HEK293 (cell line): ENCODE data around the gene SYT2.

Experiments used
- CTCF ChIA-PET: fragments of 350-600 bp; formaldehyde crosslinking; extraction: SDS; loops from one replicate; lab custom pipeline; 2021; ENCODE audit warnings: antibody characterized with exemption; lab: Yijun Ruan, JAX
- POLR2A ChIA-PET: fragments of 300-600 bp; formaldehyde crosslinking; extraction: SDS; loops from one replicate; lab custom pipeline; 2020; ENCODE audit warnings: antibody characterized with exemption, inconsistent platforms; lab: Yijun Ruan, JAX
- H3K27ac ChIP-seq: fragments of 200-500 bp; sonication (Bioruptor generic); 2 replicates; pipeline ENCODE4 v1.5.1; 2014; ENCODE audit warnings: low read depth, low read length, control low read depth, inconsistent platforms; ENCODE audit errors: extremely low read depth
- H3K36me3 ChIP-seq, 2 experiments: fragments of 200-500 bp in 1 of 2; sonication (Bioruptor generic) in 1 of 2; 1 replicate in 1 of 2; 2 replicates in 1 of 2; pipeline ENCODE4 v1.5.1; 2014 to 2017; ENCODE audit warnings: inconsistent platforms in 2 of 2, low read length in 2 of 2; ENCODE audit not compliant: control insufficient read depth in 2 of 2, insufficient read depth in 1 of 2
- H3K4me1 ChIP-seq: fragments of 200-500 bp; sonication (Bioruptor generic); 2 replicates; pipeline ENCODE4 v1.5.1; 2014; ENCODE audit warnings: mild to moderate bottlenecking, low read length, inconsistent platforms; ENCODE audit not compliant: control insufficient read depth, insufficient read depth
- H3K4me3 ChIP-seq: 2 replicates; pipeline ENCODE4 v1.5.1; 2011; ENCODE audit warnings: low read depth, mild to moderate bottlenecking, control low read depth, low read length, moderate library complexity
- H3K9me3 ChIP-seq: fragments of 200-500 bp; sonication (Bioruptor generic); 2 replicates; pipeline ENCODE4 v1.5.1; 2014; ENCODE audit warnings: low read depth, low read length, inconsistent platforms; ENCODE audit not compliant: control insufficient read depth, insufficient read depth
- BCL11A ChIP-seq: fragments of 450-650 bp; formaldehyde crosslinking; IDR thresholded peaks from 2 replicates; pipeline ENCODE4 v1.5.1; 2016; ENCODE audit warnings: low read depth, missing biosample characterization, missing genetic modification characterization
- FEZF1 ChIP-seq: fragments of 450-650 bp; formaldehyde crosslinking; IDR thresholded peaks from 2 replicates; pipeline ENCODE4 v1.5.1; 2016; ENCODE audit warnings: missing biosample characterization, missing genetic modification characterization
- MZF1 ChIP-seq: fragments of 450-650 bp; formaldehyde crosslinking; IDR thresholded peaks from 2 replicates; pipeline ENCODE4 v1.5.1; 2017; ENCODE audit warnings: missing biosample characterization, missing genetic modification characterization, borderline replicate concordance
- SP2 ChIP-seq: fragments of 450-650 bp; formaldehyde crosslinking; IDR thresholded peaks from 2 replicates; pipeline ENCODE4 v1.5.1; 2016; ENCODE audit warnings: missing biosample characterization, missing genetic modification characterization
- ZFP69B ChIP-seq: fragments of 450-650 bp; formaldehyde crosslinking; IDR thresholded peaks from 2 replicates; pipeline ENCODE4 v1.5.1; 2016; ENCODE audit warnings: missing biosample characterization, missing genetic modification characterization
- ZNF140 ChIP-seq: fragments of 450-650 bp; formaldehyde crosslinking; IDR thresholded peaks from 2 replicates; pipeline ENCODE4 v1.5.1; 2016; ENCODE audit warnings: missing biosample characterization, missing genetic modification characterization
- ZNF311 ChIP-seq: fragments of 450-650 bp; formaldehyde crosslinking; IDR thresholded peaks from 2 replicates; pipeline ENCODE4 v1.5.1; 2017; ENCODE audit warnings: missing biosample characterization, missing genetic modification characterization, borderline replicate concordance
- ZNF366 ChIP-seq: fragments of 450-650 bp; formaldehyde crosslinking; conservative IDR thresholded peaks from 2 replicates; pipeline ENCODE4 v1.5.1; 2016; ENCODE audit warnings: missing biosample characterization, missing genetic modification characterization
- ZNF391 ChIP-seq: fragments of 450-650 bp; formaldehyde crosslinking; IDR thresholded peaks from 2 replicates; pipeline ENCODE4 v1.5.1; 2016; ENCODE audit warnings: low read depth, missing biosample characterization, missing genetic modification characterization, borderline replicate concordance
- ZNF549 ChIP-seq: fragments of 450-650 bp; IDR thresholded peaks from 2 replicates; pipeline ENCODE4 v1.5.1; 2018; ENCODE audit warnings: missing biosample characterization, missing genetic modification characterization, mild to moderate bottlenecking, inconsistent platforms, moderate library complexity
- ZNF585B ChIP-seq: fragments of 450-650 bp; formaldehyde crosslinking; IDR thresholded peaks from 2 replicates; pipeline ENCODE4 v1.5.1; 2016; ENCODE audit warnings: missing biosample characterization, missing genetic modification characterization
- ZNF629 ChIP-seq: fragments of 450-650 bp; formaldehyde crosslinking; IDR thresholded peaks from 2 replicates; pipeline ENCODE4 v1.5.1; 2017; ENCODE audit warnings: missing biosample characterization, missing genetic modification characterization
- ZXDB ChIP-seq: fragments of 450-650 bp; formaldehyde crosslinking; IDR thresholded peaks from 2 replicates; pipeline ENCODE4 v1.5.1; 2016; ENCODE audit warnings: missing biosample characterization, missing genetic modification characterization
- TF ChIP-seq, protein P1 (sequence below): fragments of 450-650 bp; formaldehyde crosslinking; IDR thresholded peaks from 2 replicates; pipeline ENCODE4 v1.5.1; 2016; ENCODE audit warnings: missing biosample characterization, missing genetic modification characterization
- TF ChIP-seq, protein P2 (sequence below): fragments of 450-650 bp; formaldehyde crosslinking; IDR thresholded peaks from 2 replicates; pipeline ENCODE4 v1.5.1; 2016; ENCODE audit warnings: missing biosample characterization, missing genetic modification characterization
- TF ChIP-seq, protein P3 (sequence below): fragments of 450-650 bp; formaldehyde crosslinking; IDR thresholded peaks from 2 replicates; pipeline ENCODE4 v1.5.1; 2016; ENCODE audit warnings: missing biosample characterization, missing genetic modification characterization
- TF ChIP-seq, protein P4 (sequence below): fragments of 450-650 bp; formaldehyde crosslinking; IDR thresholded peaks from 2 replicates; pipeline ENCODE4 v1.5.1; 2016; ENCODE audit warnings: missing biosample characterization, missing genetic modification characterization, borderline replicate concordance
- TF ChIP-seq, protein P5 (sequence below): fragments of 450-650 bp; formaldehyde crosslinking; IDR thresholded peaks from 2 replicates; pipeline ENCODE4 v1.5.1; 2016; ENCODE audit warnings: missing biosample characterization, missing genetic modification characterization
- TF ChIP-seq, protein P6 (sequence below): fragments of 450-650 bp; formaldehyde crosslinking; IDR thresholded peaks from 2 replicates; pipeline ENCODE4 v1.5.1; 2016; ENCODE audit warnings: missing biosample characterization, missing genetic modification characterization

SYT2 gene

DNA sequence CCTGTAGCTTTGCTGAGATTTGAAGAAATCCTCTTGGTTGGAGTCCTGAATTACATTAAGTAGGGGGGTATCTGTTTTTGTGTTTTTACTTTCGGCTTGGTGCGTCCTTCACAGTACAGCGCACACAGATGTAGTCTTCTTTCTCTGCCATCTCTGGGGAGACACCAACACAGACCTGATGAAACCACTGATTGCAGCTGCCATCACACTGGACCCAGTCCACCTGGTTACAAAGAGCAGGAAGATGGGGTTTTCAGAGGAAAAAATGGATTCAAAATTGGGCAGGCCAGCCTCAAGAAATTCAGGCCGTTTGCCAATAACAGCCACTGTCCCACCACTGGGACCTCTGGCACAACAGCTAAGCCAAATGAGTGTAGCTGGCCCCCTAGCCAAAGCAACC lies 18.7 kb upstream of the SYT2 start:
- Histone ChIP-seq H3K27ac (no peak overlapping the region), H3K4me3 (no peak overlapping the region), H3K36me3 (peaks cover 15 to 92% of the 10 kb centered on the region in 2 experiments), H3K4me1 (no peaks in the 10 kb centered on the region), H3K9me3 (no peaks in the 10 kb centered on the region)
- POLR2A ChIA-PET: interaction anchor here (0.6 to 1.0 kb wide), 2 partner anchors 10 to 295 kb away, joined by 3 to 5 read pairs; no protein-coding TSS in a partner anchor
- TF ChIP-seq, protein P1, sequence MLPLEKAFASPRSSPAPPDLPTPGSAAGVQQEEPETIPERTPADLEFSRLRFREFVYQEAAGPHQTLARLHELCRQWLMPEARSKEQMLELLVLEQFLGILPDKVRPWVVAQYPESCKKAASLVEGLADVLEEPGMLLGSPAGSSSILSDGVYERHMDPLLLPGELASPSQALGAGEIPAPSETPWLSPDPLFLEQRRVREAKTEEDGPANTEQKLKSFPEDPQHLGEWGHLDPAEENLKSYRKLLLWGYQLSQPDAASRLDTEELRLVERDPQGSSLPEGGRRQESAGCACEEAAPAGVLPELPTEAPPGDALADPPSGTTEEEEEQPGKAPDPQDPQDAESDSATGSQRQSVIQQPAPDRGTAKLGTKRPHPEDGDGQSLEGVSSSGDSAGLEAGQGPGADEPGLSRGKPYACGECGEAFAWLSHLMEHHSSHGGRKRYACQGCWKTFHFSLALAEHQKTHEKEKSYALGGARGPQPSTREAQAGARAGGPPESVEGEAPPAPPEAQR (tag by site-specific recombination): no peak
- TF ChIP-seq ZNF585B (tag by site-specific recombination) (no peak), ZNF311 (tag by site-specific recombination) (no peak), ZNF629 (tag by site-specific recombination) (no peak), SP2 (tag by site-specific recombination) (no peak), ZXDB (tag by site-specific recombination) (no peak), ZNF366 (tag by site-specific recombination) (no peak), ZNF140 (tag by site-specific recombination) (no peak), ZFP69B (no peak), MZF1 (tag by site-specific recombination) (no peak), ZNF391 (tag by site-specific recombination) (no peak), BCL11A (tag by site-specific recombination) (no peak), FEZF1 (tag by site-specific recombination) (no peak), ZNF549 (tag by site-specific recombination) (no peak)
- TF ChIP-seq, protein P2, sequence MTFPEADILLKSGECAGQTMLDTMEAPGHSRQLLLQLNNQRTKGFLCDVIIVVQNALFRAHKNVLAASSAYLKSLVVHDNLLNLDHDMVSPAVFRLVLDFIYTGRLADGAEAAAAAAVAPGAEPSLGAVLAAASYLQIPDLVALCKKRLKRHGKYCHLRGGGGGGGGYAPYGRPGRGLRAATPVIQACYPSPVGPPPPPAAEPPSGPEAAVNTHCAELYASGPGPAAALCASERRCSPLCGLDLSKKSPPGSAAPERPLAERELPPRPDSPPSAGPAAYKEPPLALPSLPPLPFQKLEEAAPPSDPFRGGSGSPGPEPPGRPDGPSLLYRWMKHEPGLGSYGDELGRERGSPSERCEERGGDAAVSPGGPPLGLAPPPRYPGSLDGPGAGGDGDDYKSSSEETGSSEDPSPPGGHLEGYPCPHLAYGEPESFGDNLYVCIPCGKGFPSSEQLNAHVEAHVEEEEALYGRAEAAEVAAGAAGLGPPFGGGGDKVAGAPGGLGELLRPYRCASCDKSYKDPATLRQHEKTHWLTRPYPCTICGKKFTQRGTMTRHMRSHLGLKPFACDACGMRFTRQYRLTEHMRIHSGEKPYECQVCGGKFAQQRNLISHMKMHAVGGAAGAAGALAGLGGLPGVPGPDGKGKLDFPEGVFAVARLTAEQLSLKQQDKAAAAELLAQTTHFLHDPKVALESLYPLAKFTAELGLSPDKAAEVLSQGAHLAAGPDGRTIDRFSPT (tag by site-specific recombination): no peak
- TF ChIP-seq, protein P3, sequence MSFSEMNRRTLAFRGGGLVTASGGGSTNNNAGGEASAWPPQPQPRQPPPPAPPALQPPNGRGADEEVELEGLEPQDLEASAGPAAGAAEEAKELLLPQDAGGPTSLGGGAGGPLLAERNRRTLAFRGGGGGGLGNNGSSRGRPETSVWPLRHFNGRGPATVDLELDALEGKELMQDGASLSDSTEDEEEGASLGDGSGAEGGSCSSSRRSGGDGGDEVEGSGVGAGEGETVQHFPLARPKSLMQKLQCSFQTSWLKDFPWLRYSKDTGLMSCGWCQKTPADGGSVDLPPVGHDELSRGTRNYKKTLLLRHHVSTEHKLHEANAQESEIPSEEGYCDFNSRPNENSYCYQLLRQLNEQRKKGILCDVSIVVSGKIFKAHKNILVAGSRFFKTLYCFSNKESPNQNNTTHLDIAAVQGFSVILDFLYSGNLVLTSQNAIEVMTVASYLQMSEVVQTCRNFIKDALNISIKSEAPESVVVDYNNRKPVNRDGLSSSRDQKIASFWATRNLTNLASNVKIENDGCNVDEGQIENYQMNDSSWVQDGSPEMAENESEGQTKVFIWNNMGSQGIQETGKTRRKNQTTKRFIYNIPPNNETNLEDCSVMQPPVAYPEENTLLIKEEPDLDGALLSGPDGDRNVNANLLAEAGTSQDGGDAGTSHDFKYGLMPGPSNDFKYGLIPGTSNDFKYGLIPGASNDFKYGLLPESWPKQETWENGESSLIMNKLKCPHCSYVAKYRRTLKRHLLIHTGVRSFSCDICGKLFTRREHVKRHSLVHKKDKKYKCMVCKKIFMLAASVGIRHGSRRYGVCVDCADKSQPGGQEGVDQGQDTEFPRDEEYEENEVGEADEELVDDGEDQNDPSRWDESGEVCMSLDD: no peak
- TF ChIP-seq, protein P4, sequence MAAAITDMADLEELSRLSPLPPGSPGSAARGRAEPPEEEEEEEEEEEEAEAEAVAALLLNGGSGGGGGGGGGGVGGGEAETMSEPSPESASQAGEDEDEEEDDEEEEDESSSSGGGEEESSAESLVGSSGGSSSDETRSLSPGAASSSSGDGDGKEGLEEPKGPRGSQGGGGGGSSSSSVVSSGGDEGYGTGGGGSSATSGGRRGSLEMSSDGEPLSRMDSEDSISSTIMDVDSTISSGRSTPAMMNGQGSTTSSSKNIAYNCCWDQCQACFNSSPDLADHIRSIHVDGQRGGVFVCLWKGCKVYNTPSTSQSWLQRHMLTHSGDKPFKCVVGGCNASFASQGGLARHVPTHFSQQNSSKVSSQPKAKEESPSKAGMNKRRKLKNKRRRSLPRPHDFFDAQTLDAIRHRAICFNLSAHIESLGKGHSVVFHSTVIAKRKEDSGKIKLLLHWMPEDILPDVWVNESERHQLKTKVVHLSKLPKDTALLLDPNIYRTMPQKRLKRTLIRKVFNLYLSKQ (tag by site-specific recombination): no peak
- TF ChIP-seq, protein P5, sequence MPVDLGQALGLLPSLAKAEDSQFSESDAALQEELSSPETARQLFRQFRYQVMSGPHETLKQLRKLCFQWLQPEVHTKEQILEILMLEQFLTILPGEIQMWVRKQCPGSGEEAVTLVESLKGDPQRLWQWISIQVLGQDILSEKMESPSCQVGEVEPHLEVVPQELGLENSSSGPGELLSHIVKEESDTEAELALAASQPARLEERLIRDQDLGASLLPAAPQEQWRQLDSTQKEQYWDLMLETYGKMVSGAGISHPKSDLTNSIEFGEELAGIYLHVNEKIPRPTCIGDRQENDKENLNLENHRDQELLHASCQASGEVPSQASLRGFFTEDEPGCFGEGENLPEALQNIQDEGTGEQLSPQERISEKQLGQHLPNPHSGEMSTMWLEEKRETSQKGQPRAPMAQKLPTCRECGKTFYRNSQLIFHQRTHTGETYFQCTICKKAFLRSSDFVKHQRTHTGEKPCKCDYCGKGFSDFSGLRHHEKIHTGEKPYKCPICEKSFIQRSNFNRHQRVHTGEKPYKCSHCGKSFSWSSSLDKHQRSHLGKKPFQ: no peak
- TF ChIP-seq, protein P6, sequence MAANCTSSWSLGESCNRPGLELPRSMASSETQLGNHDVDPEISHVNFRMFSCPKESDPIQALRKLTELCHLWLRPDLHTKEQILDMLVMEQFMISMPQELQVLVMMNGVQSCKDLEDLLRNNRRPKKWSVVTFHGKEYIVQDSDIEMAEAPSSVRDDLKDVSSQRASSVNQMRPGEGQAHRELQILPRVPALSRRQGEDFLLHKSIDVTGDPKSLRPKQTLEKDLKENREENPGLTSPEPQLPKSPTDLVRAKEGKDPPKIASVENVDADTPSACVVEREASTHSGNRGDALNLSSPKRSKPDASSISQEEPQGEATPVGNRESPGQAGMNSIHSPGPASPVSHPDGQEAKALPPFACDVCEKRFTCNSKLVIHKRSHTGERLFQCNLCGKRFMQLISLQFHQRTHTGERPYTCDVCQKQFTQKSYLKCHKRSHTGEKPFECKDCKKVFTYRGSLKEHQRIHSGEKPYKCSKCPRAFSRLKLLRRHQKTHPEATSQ (tag by site-specific recombination): no peak
- CTCF ChIA-PET: interaction anchor here (1.1 to 1.3 kb wide), 3 partner anchors 10 to 385 kb away, joined by 3 to 7 read pairs (median 6); no protein-coding TSS in a partner anchor
